Breast epithelium (tissue), 4 donors: Measurements from ENCODE around the gene WASF3. TPM values are rescaled to one million over a fixed set of nuclear protein-coding genes. Genes with fewer than 3 reads are reported as not detected.

Experiments
- DNase-seq, 2 donors: peaks; one replicate each; pipeline ENCODE4 v3.0.0-alpha.2; 2019; ENCODE audit warnings: low spot score in 2 of 2
- H3K27ac ChIP-seq, 2 donors: fragments of 200-600 bp; sonication (generic) in 1 of 2; one replicate each; pipeline ENCODE4 v1.5.1; 2016 to 2019; ENCODE audit warnings: mild to moderate bottlenecking in 1 of 2
- H3K27me3 ChIP-seq, 2 donors: fragments of 200-600 bp; sonication (generic) in 1 of 2; one replicate each; pipeline versions ENCODE4 v1.5.1 to v1.6.0; 2017 to 2019; ENCODE audit warnings: control low read depth in 1 of 2, mild to moderate bottlenecking in 1 of 2
- H3K36me3 ChIP-seq: fragments of 200-600 bp; one replicate; pipeline ENCODE4 v1.5.1; 2019
- H3K4me1 ChIP-seq, 2 donors: fragments of 200-600 bp; sonication (generic); one replicate each; pipeline ENCODE4 v1.5.1; 2016 to 2019; ENCODE audit warnings: control low read depth in 1 of 2
- H3K4me3 ChIP-seq, 3 donors: fragments of 200-600 bp; sonication (generic); 1 replicate in 2 of 3; 2 replicates in 1 of 3; pipeline ENCODE4 v1.5.1; 2016 to 2019; ENCODE audit warnings: mild to moderate bottlenecking in 3 of 3, moderate library complexity in 2 of 3
- H3K9me3 ChIP-seq, 2 donors: fragments of 200-600 bp; sonication (generic) in 1 of 2; one replicate each; pipeline ENCODE4 v1.5.1; 2016 to 2019; ENCODE audit warnings: control low read depth in 1 of 2
- CTCF ChIP-seq, 3 donors: fragments of 450-650 bp; IDR thresholded peaks; one replicate each; pipeline ENCODE4 v1.5.1; 2016 to 2017; ENCODE audit warnings: antibody characterized with exemption in 3 of 3, mild to moderate bottlenecking in 3 of 3, moderate library complexity in 3 of 3
- POLR2A ChIP-seq: fragments of 450-650 bp; IDR thresholded peaks from one replicate; pipeline ENCODE4 v1.6.1; 2016; ENCODE audit warnings: antibody characterized with exemption, mild to moderate bottlenecking, moderate library complexity
- POLR2AphosphoS5 ChIP-seq, 3 donors: sonication (generic); formaldehyde crosslinking; IDR thresholded peaks; one replicate each; pipeline ENCODE4 v1.6.1; 2017; ENCODE audit warnings: antibody characterized with exemption in 3 of 3
- intact Hi-C: fragments of 100-400 bp; cut with DNase I; formaldehyde crosslinking; loops from one replicate; pipeline ENCODE4 v1.15.1; 2023; ENCODE audit warnings: low total_unique reads
- total RNA-seq, 3 donors: library from RNA; depleted of rRNA; stranded (reverse); fragments of >200 nt; gene quantifications; one replicate each; pipeline ENCODE4 v1.1.0, GENCODE V29; 2016

The WASF3 gene
- total RNA-seq, 3 donors from 2014 or later, result 15.2 to 67.0 (median 19.3) TPM

GRCh38 chr13:26599403-26599802 is 41.9 kb downstream of the WASF3 start:
- peaks cover 6 to 7% of the 10 kb centered on the region in 2 donors for H3K9me3 ChIP-seq
- H3K27me3 ChIP-seq, result no peaks in the 10 kb centered on the region
- H3K27ac ChIP-seq, result no peak overlapping the region
- no peak for DNase-seq
- H3K4me3 ChIP-seq, result no peak overlapping the region
- H3K36me3 ChIP-seq, result no peaks in the 10 kb centered on the region
- TF ChIP-seq POLR2AphosphoS5 (IDR thresholded peaks at IDR 0.05) (no peak), CTCF (IDR thresholded peaks at IDR 0.05) (no peak)
- H3K4me1 ChIP-seq, result no peaks in the 10 kb centered on the region
- intact Hi-C loops, result no loop called here

GRCh38 chr13:26599860-26600259 is 42.4 kb downstream of the WASF3 start:
- Histone ChIP-seq H3K9me3 (peaks cover 6 to 7% of the 10 kb centered on the region in 2 donors), H3K4me3 (no peak overlapping the region), H3K27me3 (no peaks in the 10 kb centered on the region), H3K4me1 (no peaks in the 10 kb centered on the region), H3K36me3 (no peaks in the 10 kb centered on the region), H3K27ac (no peak overlapping the region)
- TF ChIP-seq CTCF (IDR thresholded peaks at IDR 0.05) (no peak), POLR2A (no peak), POLR2AphosphoS5 (IDR thresholded peaks at IDR 0.05) (no peak)
- no peak for DNase-seq
- intact Hi-C loops, result loop anchor here (5.0 kb wide), 1 partner anchor 402 kb away; no protein-coding TSS in a partner anchor

GRCh38 chr13:26600343-26600742 is 42.9 kb downstream of the WASF3 start:
- Histone ChIP-seq H3K27me3 (no peaks in the 10 kb centered on the region), H3K27ac (no peak overlapping the region), H3K36me3 (no peaks in the 10 kb centered on the region), H3K4me3 (no peak overlapping the region), H3K9me3 (peaks cover 6 to 7% of the 10 kb centered on the region in 2 donors), H3K4me1 (no peaks in the 10 kb centered on the region)
- TF ChIP-seq POLR2A (no peak), CTCF (IDR thresholded peaks at IDR 0.05) (no peak), POLR2AphosphoS5 (IDR thresholded peaks at IDR 0.05) (peak in 1 of 3 donors; percentile 68)
- intact Hi-C loops, result loop anchor here (5.0 kb wide), 1 partner anchor 402 kb away; no protein-coding TSS in a partner anchor
- DNase-seq, result no peak

- Histone ChIP-seq H3K9me3 (peaks cover 5 to 6% of the 10 kb centered on the region in 2 donors), H3K36me3 (no peaks in the 10 kb centered on the region), H3K27ac (no peak overlapping the region), H3K27me3 (no peaks in the 10 kb centered on the region), H3K4me1 (no peaks in the 10 kb centered on the region), H3K4me3 (no peak overlapping the region)
- intact Hi-C loops, result loop anchor here (5.0 kb wide), 1 partner anchor 401 kb away; no protein-coding TSS in a partner anchor
- DNase-seq, result no peak
- TF ChIP-seq POLR2AphosphoS5 (IDR thresholded peaks at IDR 0.05), result no peak
- TF ChIP-seq CTCF (IDR thresholded peaks at IDR 0.05), result no peak
- no peak for TF ChIP-seq POLR2A
These were observed 44.2 kb downstream of the WASF3 start for GRCh38 chr13:26601669-26602068.

GRCh38 chr13:26602783-26603182 is 45.3 kb downstream of the WASF3 start:
- Histone ChIP-seq H3K9me3 (no peaks in the 10 kb centered on the region), H3K27ac (no peak overlapping the region), H3K27me3 (no peaks in the 10 kb centered on the region), H3K36me3 (no peaks in the 10 kb centered on the region), H3K4me1 (no peaks in the 10 kb centered on the region), H3K4me3 (no peak overlapping the region)
- intact Hi-C loops, result loop anchor here (5.0 kb wide), 1 partner anchor 400 kb away; no protein-coding TSS in a partner anchor
- TF ChIP-seq POLR2AphosphoS5 (IDR thresholded peaks at IDR 0.05) (no peak), POLR2A (no peak), CTCF (IDR thresholded peaks at IDR 0.05) (no peak)
- DNase-seq, result no peak
